ENCODE results near the gene PKD1. TPM values are rescaled to one million over a fixed set of nuclear protein-coding genes. Genes with fewer than 3 reads are reported as not detected.

The PKD1 gene
- total RNA-seq, 1 experiment from 2014 or later, result 137 TPM

- no peaks in the 10 kb centered on the region; the same call in 1 of the 2 replicates for H4K20me1 ChIP-seq (ENCODE audit: insufficient read depth)
- POLR2A ChIA-PET, result interaction anchor here (0.7 to 3.0 kb wide), 5 partner anchors 9 to 188 kb away, joined by 3 to 19 read pairs (median 6); partner anchors contain the start of genes PKD1 and RPS2
- CTCF ChIA-PET, result interaction anchor here (1.5 to 3.6 kb wide), 2 partner anchors 13 to 130 kb away, joined by 5 to 24 read pairs; no protein-coding TSS in a partner anchor
- intact Hi-C loops (cut with micrococcal nuclease), result loop anchor here (5.0 kb wide), 1 partner anchor 69 kb away; the partner anchor contains the start of gene E4F1
- peak overlapping the region; percentile 99 for H3K4me2 ChIP-seq (ENCODE audit: low read length)
- BruUV-seq (replicated peaks), result no TSS peak
- H3K9ac ChIP-seq (ENCODE audit: low read length), result peak overlapping the region; percentile 91
- DNase-seq (ENCODE audit: low read depth, low spot score), result no peak
- RAD21 ChIA-PET (ENCODE audit: low non-redundant PET in 1 of 2, low total read pairs in 2 of 2, uncharacterized antibody in 2 of 2, unreplicated experiment in 2 of 2), result no interaction called here
- H3K9me2 ChIP-seq (ENCODE audit: insufficient read depth), result no peaks in the 10 kb centered on the region
- TF ChIP-seq TCF7L2 (IDR thresholded peaks at IDR 0.05; ENCODE audit: borderline replicate concordance, extremely low read depth, insufficient read depth, insufficient read length) (no peak), ZFX (IDR thresholded peaks at IDR 0.05) (peak; percentile 35; the same call in 1 of the 2 replicates), FOSL1 (IDR thresholded peaks at IDR 0.05; ENCODE audit: low read depth) (no peak), ZBTB33 (IDR thresholded peaks at IDR 0.05; ENCODE audit: extremely low read depth, insufficient replicate concordance, low read length) (no peak), MAX (IDR thresholded peaks at IDR 0.05) (no peak), REST (IDR thresholded peaks at IDR 0.05; ENCODE audit: low read depth) (no peak), JUND (IDR thresholded peaks at IDR 0.05) (no peak), EGR1 (IDR thresholded peaks at IDR 0.05; ENCODE audit: low read depth) (no peak), YY1 (IDR thresholded peaks at IDR 0.05; ENCODE audit: extremely low read depth, insufficient replicate concordance, low read depth, low read length) (no peak), CTCF (IDR thresholded peaks at IDR 0.05 in 2 of 3, conservative IDR thresholded peaks at IDR 0.05 in 1 of 3; ENCODE audit: borderline replicate concordance in 1 of 3, insufficient read depth in 1 of 3, low read depth in 2 of 3, low read length in 2 of 3) (peak in 2 of 3 experiments; percentile 19 to 22; a peak in 3 of 6 replicates), ATF3 (IDR thresholded peaks at IDR 0.05) (no peak), ELF1 (IDR thresholded peaks at IDR 0.05; ENCODE audit: borderline replicate concordance, low read depth) (no peak), POLR2AphosphoS5 (IDR thresholded peaks at IDR 0.05; ENCODE audit: low read depth, low read length) (peak; percentile 74), POLR2A (IDR thresholded peaks at IDR 0.05; ENCODE audit: borderline replicate concordance, extremely low read depth, insufficient read depth, insufficient read length) (peak; percentile 71), CBX3 (IDR thresholded peaks at IDR 0.05; ENCODE audit: low read depth) (no peak)
- H2AFZ ChIP-seq (ENCODE audit: low read depth, low read length, poor library complexity, severe bottlenecking), result no peak overlapping the region
- no peaks in the 10 kb centered on the region for H3K27me3 ChIP-seq (ENCODE audit: insufficient read depth, low read length)
- peaks cover 53 to 73% of the 10 kb centered on the region in 2 experiments for H3K4me1 ChIP-seq (ENCODE audit: control insufficient read depth in 1 of 2, insufficient read depth in 2 of 2, low read length in 2 of 2)
- peak; percentile 1; the same call in 1 of the 2 replicates for ATAC-seq
- no peaks in the 10 kb centered on the region for H3K9me3 ChIP-seq (ENCODE audit: control insufficient read depth in 1 of 2, insufficient read depth in 1 of 2, low read depth in 1 of 2, low read length in 2 of 2)
- peak overlapping the region; percentile 84 for H3K27ac ChIP-seq (ENCODE audit: low read depth, low read length)
- peaks cover 64% of the 10 kb centered on the region for H3K79me2 ChIP-seq (ENCODE audit: insufficient read depth, low read length)
- peaks cover 0 to 28% of the 10 kb centered on the region in 2 experiments; a peak in 2 of 4 replicates for H3K36me3 ChIP-seq (ENCODE audit: control insufficient read depth in 1 of 2, insufficient read depth in 2 of 2, low read length in 2 of 2)
- H3K4me3 ChIP-seq (replicated peaks in 1 of 2; ENCODE audit: low read depth in 1 of 2, low read length in 2 of 2), result peak overlapping the region; percentile 77 to 98
Observed at GRCh38 chr16:2152695-2153506, 17.2 kb upstream of the PKD1 start.

All from HCT116 (cell line).